HUDEP-2 (cell line): ENCODE results near the gene POLD2.

Experiments
- DNase-seq, 76 experiments: peaks; one replicate each; lab custom pipeline; 2025; ENCODE audit not compliant: unreplicated experiment in 76 of 76; lab: John Stamatoyannopoulos, UW

POLD2 gene

DNA sequence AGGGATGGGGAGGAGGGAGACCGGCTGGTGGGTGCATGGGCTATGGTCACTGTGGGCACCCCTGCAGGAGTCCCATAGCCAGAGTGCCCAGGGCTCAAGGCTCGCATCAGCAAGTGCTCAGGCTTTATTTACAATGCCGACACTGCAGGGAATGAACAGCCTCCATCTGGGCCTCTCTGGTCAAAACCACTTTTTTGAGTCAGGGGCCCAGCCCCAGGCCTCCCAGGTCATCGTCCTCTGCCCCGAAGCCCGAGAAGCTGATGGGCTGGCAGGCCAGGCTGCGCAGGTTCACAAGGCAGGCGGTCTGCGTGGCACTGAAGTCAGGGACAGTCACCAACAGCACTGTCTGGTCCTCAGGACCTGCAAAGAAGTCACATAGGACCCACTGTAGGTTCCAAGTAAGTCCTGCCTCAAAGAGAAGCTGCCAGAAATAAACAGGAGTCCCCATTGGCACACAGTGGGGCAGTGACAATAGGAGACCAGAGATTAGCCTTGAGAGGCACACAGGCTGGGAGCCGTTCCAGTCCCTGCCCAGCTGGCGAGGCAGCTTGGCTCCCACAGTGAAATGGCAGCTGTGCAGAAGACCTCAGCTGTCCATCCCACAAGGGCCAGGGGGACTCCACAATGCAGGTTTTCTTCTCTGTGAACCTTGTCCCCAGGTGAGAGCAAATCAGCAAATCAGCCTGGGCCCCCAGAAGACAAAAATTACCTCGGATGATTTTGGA is 8.6 kb downstream of the POLD2 start:
- no peak for DNase-seq

- DNase-seq = no peak
These were observed 9.5 kb downstream of the POLD2 start for GRCh38 chr7:44113764-44114354.

- no peak for DNase-seq
These were observed 10.2 kb downstream of the POLD2 start for GRCh38 chr7:44112997-44113763.

GRCh38 chr7:44112231-44112996 is 10.9 kb downstream of the POLD2 start:
- DNase-seq = no peak

DNA sequence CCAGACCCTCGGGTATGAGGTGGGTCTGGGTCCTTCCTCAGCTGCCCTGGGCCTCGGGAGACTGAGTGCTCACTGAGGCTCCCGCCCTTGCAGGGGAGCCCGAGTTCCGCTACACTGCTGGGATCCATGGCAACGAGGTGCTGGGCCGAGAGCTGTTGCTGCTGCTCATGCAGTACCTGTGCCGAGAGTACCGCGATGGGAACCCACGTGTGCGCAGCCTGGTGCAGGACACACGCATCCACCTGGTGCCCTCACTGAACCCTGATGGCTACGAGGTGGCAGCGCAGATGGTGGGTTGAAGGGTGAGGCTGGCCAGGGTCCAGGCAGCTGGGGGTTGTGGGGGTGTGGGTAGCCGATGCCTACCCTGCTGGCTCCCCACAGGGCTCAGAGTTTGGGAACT is 11.6 kb downstream of the POLD2 start:
- DNase-seq = no peak

GRCh38 chr7:44110719-44111635 is 12.4 kb downstream of the POLD2 start:
- no peak for DNase-seq

DNA sequence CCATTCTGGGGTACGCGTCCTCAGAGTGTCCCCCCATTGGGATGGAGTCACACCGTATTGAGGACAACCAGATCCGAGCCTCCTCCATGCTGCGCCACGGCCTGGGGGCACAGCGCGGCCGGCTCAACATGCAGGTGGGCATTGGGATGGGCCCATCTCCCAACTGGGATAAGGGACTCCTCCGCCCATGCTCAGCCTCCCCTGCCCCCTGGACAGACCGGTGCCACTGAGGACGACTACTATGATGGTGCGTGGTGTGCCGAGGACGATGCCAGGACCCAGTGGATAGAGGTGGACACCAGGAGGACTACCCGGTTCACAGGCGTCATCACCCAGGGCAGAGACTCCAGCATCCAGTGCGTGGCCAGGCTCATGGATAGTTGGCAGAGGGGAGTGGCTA is 13.4 kb downstream of the POLD2 start:
- DNase-seq = no peak

- no peak for DNase-seq
These were observed 14.3 kb downstream of the POLD2 start for GRCh38 chr7:44108768-44109750.

- no peak for DNase-seq
These were observed 15.2 kb downstream of the POLD2 start for GRCh38 chr7:44107961-44108767.

DNA sequence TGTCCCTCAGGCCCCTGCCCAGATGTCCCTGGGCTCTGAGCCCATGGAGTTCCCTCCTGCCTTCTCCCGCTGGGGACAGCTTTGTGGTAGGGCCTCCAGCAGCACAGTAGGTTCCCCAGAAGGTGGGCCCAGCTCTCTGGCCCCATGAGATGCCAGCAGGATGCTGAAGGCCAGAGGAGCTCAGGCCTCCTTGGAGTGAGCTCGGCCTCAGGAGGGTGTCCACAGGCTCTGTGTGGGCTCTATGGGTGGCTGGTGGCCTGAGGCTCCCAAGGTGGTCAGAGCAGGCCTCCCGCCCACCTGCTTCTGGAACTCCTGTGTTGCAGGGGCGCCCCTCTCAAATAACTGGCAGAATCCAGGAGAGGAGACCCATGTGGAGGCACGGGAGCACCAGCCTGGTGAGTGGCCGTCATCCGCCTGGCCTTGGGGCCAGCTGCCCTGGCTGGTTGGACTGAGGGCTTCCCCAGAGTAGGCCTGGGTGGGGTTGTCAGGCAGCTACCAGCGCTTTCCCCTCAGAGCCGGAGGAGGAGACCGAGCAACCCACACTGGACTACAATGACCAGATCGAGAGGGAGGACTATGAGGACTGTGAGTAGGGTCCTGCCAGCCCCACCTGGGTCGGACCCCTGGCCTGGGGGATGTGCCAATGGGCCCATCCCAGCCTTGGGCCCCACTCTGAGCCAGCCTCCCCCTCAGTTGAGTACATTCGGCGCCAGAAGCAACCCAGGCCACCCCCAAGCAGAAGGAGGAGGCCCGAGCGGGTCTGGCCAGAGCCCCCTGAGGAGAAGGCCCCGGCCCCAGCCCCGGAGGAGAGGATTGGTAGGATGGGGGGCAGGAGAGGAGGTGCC is 16.0 kb downstream of the POLD2 start:
- DNase-seq = no peak

- DNase-seq = no peak
These were observed 16.9 kb downstream of the POLD2 start for GRCh38 chr7:44106311-44107065.

GRCh38 chr7:44105832-44106231 is 17.5 kb downstream of the POLD2 start:
- no peak for DNase-seq

- DNase-seq = no peak
These were observed 18.2 kb downstream of the POLD2 start for GRCh38 chr7:44104860-44105771.

- DNase-seq = no peak
These were observed 19.2 kb downstream of the POLD2 start, which contains the start of gene AEBP1 for GRCh38 chr7:44103923-44104859. Gene AEBP1, plus strand, starts transcription at chr7:44104345. Its CDS starts 321 bp downstream, at chr7:44104666.
